ENCODE measurements around the gene TUBGCP3.

DNA sequence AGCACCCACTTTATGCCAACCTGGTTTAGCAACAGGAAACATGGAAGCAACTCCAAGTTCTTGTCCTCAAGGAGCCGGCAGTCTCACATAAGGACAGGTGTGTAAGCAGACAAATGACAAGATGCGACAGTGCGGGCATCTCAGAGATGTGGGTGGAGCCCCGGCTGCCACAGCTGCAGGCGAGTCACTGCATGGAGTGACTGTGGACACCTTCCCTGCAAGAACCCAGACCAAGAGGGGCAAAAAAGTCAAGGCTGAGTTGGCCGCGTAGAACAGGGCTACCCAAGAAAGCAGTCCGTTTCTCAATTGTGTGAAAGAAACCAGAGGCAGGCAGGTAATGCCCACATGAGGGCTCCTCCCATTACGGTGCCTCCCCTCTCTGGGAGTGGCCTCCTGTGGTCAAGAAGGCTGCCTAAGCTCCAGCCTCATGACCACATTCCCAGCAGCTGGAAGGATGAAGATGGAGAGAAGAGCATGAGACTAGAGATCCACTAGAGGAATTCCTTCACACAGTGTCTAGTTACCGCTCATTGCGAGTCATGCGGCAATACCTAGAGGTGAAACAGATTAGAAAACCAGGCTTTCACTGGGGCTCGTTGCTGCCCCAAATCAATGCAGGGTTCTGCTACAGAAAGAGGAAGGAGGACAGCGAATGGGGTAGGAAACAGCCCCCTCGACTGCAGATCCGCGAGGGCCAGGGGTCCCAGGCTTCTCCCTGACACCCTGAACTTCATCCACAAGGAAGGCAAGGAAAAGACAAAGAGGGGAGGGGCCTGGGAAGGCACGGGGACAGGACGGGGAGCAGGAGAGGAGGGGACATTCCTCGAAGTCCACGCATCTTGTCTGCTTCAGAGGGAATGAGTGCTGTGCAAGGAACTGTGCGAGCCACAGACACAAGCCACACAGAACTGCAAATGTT lies 131.6 kb downstream of the TUBGCP3 start:
- TF ChIP-seq, protein P1, sequence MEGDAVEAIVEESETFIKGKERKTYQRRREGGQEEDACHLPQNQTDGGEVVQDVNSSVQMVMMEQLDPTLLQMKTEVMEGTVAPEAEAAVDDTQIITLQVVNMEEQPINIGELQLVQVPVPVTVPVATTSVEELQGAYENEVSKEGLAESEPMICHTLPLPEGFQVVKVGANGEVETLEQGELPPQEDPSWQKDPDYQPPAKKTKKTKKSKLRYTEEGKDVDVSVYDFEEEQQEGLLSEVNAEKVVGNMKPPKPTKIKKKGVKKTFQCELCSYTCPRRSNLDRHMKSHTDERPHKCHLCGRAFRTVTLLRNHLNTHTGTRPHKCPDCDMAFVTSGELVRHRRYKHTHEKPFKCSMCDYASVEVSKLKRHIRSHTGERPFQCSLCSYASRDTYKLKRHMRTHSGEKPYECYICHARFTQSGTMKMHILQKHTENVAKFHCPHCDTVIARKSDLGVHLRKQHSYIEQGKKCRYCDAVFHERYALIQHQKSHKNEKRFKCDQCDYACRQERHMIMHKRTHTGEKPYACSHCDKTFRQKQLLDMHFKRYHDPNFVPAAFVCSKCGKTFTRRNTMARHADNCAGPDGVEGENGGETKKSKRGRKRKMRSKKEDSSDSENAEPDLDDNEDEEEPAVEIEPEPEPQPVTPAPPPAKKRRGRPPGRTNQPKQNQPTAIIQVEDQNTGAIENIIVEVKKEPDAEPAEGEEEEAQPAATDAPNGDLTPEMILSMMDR (conservative IDR thresholded peaks at IDR 0.05; ENCODE audit: low read length): no peak
- no peak for TF ChIP-seq EZH2phosphoT487 (IDR thresholded peaks at IDR 0.05; ENCODE audit: borderline replicate concordance, low read depth, low read length)

Measured in OCI-LY7 (cell line).